ENCODE data around the gene PLXNC1.
A peak's percentile ranks its signal among the peaks of the same experiment; 100 is the strongest.

Gene PLXNC1

GRCh38 chr12:94147387-94147990 lies 888 bp upstream of the PLXNC1 start:
- intact Hi-C loops (cut with DNase I; ENCODE audit: low total_unique reads) = no loop called here
- H3K27ac ChIP-seq = no peak overlapping the region
- TF ChIP-seq, protein P1, sequence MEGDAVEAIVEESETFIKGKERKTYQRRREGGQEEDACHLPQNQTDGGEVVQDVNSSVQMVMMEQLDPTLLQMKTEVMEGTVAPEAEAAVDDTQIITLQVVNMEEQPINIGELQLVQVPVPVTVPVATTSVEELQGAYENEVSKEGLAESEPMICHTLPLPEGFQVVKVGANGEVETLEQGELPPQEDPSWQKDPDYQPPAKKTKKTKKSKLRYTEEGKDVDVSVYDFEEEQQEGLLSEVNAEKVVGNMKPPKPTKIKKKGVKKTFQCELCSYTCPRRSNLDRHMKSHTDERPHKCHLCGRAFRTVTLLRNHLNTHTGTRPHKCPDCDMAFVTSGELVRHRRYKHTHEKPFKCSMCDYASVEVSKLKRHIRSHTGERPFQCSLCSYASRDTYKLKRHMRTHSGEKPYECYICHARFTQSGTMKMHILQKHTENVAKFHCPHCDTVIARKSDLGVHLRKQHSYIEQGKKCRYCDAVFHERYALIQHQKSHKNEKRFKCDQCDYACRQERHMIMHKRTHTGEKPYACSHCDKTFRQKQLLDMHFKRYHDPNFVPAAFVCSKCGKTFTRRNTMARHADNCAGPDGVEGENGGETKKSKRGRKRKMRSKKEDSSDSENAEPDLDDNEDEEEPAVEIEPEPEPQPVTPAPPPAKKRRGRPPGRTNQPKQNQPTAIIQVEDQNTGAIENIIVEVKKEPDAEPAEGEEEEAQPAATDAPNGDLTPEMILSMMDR (IDR thresholded peaks at IDR 0.05) = no peak
- peaks cover 0 to 35% (median 26%) of the 10 kb centered on the region in 4 donors for H3K4me1 ChIP-seq
- no peak for DNase-seq
- H3K36me3 ChIP-seq = no peaks in the 10 kb centered on the region
- peak overlapping the region; percentile 52 to 59 for H3K4me3 ChIP-seq
- H3K9me3 ChIP-seq = no peaks in the 10 kb centered on the region
- H3K27me3 ChIP-seq = peaks cover 0 to 41% of the 10 kb centered on the region in 2 donors

GRCh38 chr12:94148739-94149118 lies 352 bp downstream of the PLXNC1 start:
- H3K4me3 ChIP-seq = peak overlapping the region; percentile 52 to 59
- intact Hi-C loops (cut with DNase I; ENCODE audit: low total_unique reads) = no loop called here
- H3K9me3 ChIP-seq = no peaks in the 10 kb centered on the region
- H3K36me3 ChIP-seq = no peaks in the 10 kb centered on the region
- DNase-seq = no peak
- peaks cover 0 to 35% (median 26%) of the 10 kb centered on the region in 4 donors for H3K4me1 ChIP-seq
- TF ChIP-seq, protein P1 (IDR thresholded peaks at IDR 0.05) = no peak
- H3K27ac ChIP-seq = no peak overlapping the region
- peaks cover 0 to 44% of the 10 kb centered on the region in 2 donors for H3K27me3 ChIP-seq

GRCh38 chr12:94149119-94149780 lies 873 bp downstream of the PLXNC1 start:
- peak overlapping the region; percentile 52 to 59 for H3K4me3 ChIP-seq
- H3K4me1 ChIP-seq = peaks cover 0 to 35% (median 26%) of the 10 kb centered on the region in 4 donors
- H3K27ac ChIP-seq = no peak overlapping the region
- DNase-seq = no peak
- H3K9me3 ChIP-seq = no peaks in the 10 kb centered on the region
- intact Hi-C loops (cut with DNase I; ENCODE audit: low total_unique reads) = no loop called here
- TF ChIP-seq, protein P1 (IDR thresholded peaks at IDR 0.05) = no peak
- peaks cover 0 to 45% of the 10 kb centered on the region in 2 donors for H3K27me3 ChIP-seq
- no peaks in the 10 kb centered on the region for H3K36me3 ChIP-seq

DNA sequence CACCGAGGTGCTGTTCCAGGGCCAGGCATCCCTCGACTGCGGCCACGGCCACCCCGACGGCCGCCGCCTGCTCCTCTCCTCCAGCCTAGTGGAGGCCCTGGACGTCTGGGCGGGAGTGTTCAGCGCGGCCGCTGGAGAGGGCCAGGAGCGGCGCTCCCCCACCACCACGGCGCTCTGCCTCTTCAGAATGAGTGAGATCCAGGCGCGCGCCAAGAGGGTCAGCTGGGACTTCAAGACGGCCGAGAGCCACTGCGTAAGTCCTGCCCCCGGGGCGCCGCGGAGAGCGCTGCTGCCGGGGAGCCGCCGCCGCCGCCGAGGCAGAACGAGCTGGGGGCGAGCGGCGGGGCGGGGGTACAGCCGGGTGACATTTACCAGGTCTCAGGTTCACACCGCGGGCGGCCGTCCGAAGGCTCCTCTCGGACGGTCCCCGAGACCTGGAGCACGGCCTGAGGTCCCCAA lies 1.4 kb downstream of the PLXNC1 start:
- Histone ChIP-seq H3K4me3 (peak overlapping the region; percentile 52 to 59), H3K27me3 (peaks cover 0 to 45% of the 10 kb centered on the region in 2 donors), H3K4me1 (peaks cover 0 to 35% (median 26%) of the 10 kb centered on the region in 4 donors), H3K36me3 (no peaks in the 10 kb centered on the region), H3K27ac (no peak overlapping the region), H3K9me3 (no peaks in the 10 kb centered on the region)
- intact Hi-C loops (cut with DNase I; ENCODE audit: low total_unique reads) = no loop called here
- DNase-seq = peak in 1 of 2 donors; percentile 45
- TF ChIP-seq, protein P1 (IDR thresholded peaks at IDR 0.05) = no peak

GRCh38 chr12:94150240-94151121 lies 2.1 kb downstream of the PLXNC1 start:
- Histone ChIP-seq H3K36me3 (no peaks in the 10 kb centered on the region), H3K27ac (no peak overlapping the region), H3K4me1 (peaks cover 0 to 35% (median 26%) of the 10 kb centered on the region in 4 donors), H3K9me3 (no peaks in the 10 kb centered on the region), H3K4me3 (peak overlapping the region; percentile 52 to 59), H3K27me3 (peaks cover 0 to 45% of the 10 kb centered on the region in 2 donors)
- TF ChIP-seq, protein P1 (IDR thresholded peaks at IDR 0.05) = no peak
- DNase-seq = no peak
- intact Hi-C loops (cut with DNase I; ENCODE audit: low total_unique reads) = no loop called here

Measured in tibial artery (tissue), 4 donors.